Coronary artery (tissue), 2 donors: ENCODE measurements around the gene SLC5A4.
A peak's percentile ranks its signal among the peaks of the same experiment; 100 is the strongest.
"Not testable (repeated sequence)": the region's sequence is repeated elsewhere in the genome, so short reads cannot be mapped to it uniquely, and the experiment has no call there.

ENCODE experiments used
- DNase-seq: peaks from one replicate; pipeline ENCODE4 v3.0.0-alpha.2; 2017; ENCODE audit warnings: low spot score
- H3K27ac ChIP-seq, 2 donors: fragments of 200-600 bp; sonication (generic); one replicate each; pipeline ENCODE4 v1.5.1; 2016 to 2019
- H3K4me3 ChIP-seq: fragments of 200-600 bp; sonication (generic); 2 replicates; pipeline ENCODE4 v1.5.1; 2016; ENCODE audit warnings: mild to moderate bottlenecking, moderate library complexity
- TF ChIP-seq, protein P1 (sequence below): fragments of 200-600 bp; sonication (generic); IDR thresholded peaks from one replicate; pipeline ENCODE4 v1.5.1; 2019; ENCODE audit warnings: antibody characterized with exemption

SLC5A4 gene

DNA sequence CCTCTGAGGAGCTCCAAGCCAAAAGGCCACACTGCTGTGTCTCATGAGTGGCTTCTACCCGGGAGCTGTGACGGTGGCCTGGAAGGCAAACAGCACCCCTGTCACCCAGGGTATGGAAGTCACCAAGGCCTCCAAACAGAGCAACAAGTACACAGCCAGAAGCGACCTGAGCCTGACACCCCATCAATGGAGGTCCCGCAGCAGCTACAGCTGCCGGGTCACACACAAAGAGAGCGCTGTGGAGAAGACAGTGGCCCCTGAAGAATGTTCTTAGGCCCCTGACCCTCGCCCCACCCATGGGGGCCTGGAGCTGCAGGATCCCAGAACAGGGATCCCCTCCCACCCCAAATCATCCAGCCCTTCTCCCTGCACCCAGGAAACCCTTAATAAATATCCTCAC lies 55.2 kb downstream of the SLC5A4 start:
- Histone ChIP-seq H3K4me3 (no peak overlapping the region), H3K27ac (no peak overlapping the region)
- DNase-seq = no peak
- TF ChIP-seq, protein P1, sequence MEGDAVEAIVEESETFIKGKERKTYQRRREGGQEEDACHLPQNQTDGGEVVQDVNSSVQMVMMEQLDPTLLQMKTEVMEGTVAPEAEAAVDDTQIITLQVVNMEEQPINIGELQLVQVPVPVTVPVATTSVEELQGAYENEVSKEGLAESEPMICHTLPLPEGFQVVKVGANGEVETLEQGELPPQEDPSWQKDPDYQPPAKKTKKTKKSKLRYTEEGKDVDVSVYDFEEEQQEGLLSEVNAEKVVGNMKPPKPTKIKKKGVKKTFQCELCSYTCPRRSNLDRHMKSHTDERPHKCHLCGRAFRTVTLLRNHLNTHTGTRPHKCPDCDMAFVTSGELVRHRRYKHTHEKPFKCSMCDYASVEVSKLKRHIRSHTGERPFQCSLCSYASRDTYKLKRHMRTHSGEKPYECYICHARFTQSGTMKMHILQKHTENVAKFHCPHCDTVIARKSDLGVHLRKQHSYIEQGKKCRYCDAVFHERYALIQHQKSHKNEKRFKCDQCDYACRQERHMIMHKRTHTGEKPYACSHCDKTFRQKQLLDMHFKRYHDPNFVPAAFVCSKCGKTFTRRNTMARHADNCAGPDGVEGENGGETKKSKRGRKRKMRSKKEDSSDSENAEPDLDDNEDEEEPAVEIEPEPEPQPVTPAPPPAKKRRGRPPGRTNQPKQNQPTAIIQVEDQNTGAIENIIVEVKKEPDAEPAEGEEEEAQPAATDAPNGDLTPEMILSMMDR = no peak

DNA sequence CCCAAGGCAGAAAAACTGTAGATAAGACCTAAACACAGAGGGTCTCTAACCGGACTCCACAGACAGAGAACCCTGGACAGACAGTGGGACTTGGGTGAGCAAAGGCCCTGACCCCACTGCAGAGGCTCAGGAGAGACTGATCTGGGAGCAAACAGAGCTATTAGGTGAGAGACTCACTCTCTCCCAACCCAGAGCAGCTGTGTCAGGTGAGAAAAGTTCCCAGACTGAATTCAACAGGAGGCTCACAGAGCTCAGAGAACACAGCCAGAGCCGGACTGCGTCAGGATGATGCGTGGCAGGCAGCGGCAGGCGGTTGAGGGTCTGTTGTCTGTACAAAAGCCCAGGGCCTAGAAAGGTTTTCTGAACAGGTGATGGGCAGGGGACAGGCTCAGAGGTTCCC lies 55.8 kb downstream of the SLC5A4 start:
- no peak for DNase-seq
- TF ChIP-seq, protein P1 = no peak
- H3K4me3 ChIP-seq = no peak overlapping the region
- no peak overlapping the region for H3K27ac ChIP-seq

- H3K4me3 ChIP-seq, H3K27ac ChIP-seq, DNase-seq: not testable (repeated sequence)
These were observed 57.5 kb downstream of the SLC5A4 start for GRCh38 chr22:32197553-32198226.

GRCh38 chr22:32195900-32196299 lies 59.2 kb downstream of the SLC5A4 start:
- not testable (repeated sequence) for H3K4me3 ChIP-seq, DNase-seq, H3K27ac ChIP-seq

- not testable (repeated sequence) for H3K4me3 ChIP-seq, H3K27ac ChIP-seq, DNase-seq
These were observed 61.8 kb downstream of the SLC5A4 start for GRCh38 chr22:32193346-32193745.

DNA sequence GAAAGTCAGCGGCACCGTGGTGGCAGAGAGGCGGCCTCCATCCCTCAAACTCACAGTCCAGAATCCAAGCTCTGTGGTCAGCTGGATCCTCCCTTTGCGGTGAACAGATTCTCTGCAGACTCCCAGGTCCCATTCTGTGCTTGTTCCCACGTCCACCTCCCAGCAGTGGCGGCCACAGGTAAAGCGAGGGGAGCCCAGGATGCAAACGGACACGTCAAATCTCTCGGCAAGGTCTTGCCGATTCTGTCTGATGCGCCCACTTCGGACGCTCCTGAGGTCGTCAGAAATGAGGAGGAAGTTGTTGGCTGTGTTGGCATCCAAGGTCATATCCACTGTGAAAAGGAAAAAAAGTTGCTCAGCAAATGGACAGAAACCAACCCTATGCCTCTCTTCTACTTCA lies 64.1 kb downstream of the SLC5A4 start:
- H3K27ac ChIP-seq, H3K4me3 ChIP-seq, DNase-seq: not testable (repeated sequence)

DNA sequence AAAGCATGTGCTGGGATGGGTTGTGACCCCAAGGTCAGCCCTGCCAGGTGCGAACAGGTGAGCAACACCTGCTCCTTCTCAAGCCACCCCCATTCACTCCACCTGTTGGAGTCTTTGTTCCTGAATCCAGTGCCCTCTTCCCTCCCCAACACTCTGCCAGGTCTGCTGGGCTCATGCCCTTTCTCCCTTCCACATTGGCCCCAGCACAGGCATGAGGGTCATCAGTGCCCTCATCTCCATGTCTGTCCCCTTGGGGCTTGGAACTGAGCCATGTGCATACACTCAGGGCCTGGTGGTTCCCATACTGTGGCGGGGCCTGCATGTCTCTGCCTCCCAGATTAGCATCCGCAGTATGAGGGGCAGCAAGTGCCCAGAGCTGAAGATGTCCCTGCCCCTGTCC lies 69.3 kb downstream of the SLC5A4 start:
- DNase-seq = peak; percentile 62
- no peak overlapping the region for H3K27ac ChIP-seq

GRCh38 chr22:32183625-32184024 lies 71.5 kb downstream of the SLC5A4 start:
- Histone ChIP-seq H3K4me3 (no peak overlapping the region), H3K27ac (no peak overlapping the region)
- TF ChIP-seq, protein P1 = no peak
- no peak for DNase-seq

More for the DNA sequence above, 69.3 kb downstream of the SLC5A4 start:
- H3K4me3 ChIP-seq = no peak overlapping the region
- TF ChIP-seq, protein P1 = no peak

DNA sequence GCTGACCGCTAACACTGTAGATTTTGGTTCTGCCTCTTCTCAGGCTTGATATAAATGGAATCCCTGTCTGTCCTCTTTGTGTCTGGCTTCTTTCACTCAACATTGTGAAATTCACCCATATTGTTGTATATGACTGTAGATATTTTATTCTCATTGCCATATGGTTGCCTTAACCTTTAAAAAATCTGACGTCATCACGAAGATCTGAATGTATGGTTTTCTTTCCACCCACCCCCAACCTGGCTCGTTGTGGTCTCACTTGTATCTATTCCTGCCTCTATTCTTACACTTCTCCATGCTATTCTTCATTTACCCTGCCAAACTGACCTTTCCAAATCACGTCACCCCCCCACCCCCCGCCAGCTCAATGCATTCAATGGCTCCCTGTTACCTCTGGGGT lies 74.1 kb downstream of the SLC5A4 start:
- TF ChIP-seq, protein P1 = no peak
- H3K4me3 ChIP-seq = no peak overlapping the region
- H3K27ac ChIP-seq = no peak overlapping the region
- DNase-seq = no peak
